RKO (cell line): Measurements from ENCODE around the gene CAD.

Experiments used
- DNase-seq: peaks from one replicate; pipeline ENCODE4 v3.0.0-alpha.2; 2016; ENCODE audit warnings: low spot score

The CAD gene

DNA sequence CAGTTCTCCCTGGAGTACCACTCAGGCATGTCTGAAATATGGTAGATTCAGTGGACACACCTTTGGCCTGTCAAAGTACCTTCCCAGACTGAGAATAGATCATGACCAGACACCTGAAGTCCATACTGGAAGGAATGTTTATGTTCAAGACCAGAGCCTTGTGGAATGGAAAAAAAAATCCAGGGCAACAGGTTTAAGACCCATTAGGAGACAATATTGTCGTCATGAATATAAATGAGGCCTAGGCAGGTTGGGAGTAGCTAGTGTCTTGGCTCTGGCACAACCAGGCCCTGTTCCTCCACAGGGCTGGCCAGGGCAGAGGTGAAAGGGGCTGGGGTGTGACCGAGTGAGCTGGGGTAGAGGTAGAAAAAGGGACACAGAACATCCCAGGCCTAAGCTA lies 18.5 kb upstream of the CAD start:
- DNase-seq = no peak

DNA sequence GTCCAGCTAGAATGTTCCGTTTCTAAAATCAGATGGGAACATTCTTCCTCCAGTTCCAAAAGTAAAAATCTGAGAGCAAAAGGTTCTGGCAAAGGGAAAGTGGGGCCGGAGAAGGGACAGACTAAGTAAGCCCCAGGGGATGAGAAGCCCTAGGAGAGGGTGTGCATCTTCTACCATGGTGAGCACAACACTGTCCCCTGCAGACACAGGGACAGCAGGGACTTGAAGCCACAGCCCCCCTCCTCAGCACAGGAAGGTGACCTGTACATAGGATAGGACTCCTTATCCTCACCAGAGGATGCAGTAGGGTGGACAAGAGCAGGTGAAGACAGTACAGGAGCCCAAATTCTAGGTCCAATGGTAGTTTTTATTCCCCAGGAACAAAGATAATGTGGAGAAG lies 17.9 kb upstream of the CAD start:
- DNase-seq = no peak

DNA sequence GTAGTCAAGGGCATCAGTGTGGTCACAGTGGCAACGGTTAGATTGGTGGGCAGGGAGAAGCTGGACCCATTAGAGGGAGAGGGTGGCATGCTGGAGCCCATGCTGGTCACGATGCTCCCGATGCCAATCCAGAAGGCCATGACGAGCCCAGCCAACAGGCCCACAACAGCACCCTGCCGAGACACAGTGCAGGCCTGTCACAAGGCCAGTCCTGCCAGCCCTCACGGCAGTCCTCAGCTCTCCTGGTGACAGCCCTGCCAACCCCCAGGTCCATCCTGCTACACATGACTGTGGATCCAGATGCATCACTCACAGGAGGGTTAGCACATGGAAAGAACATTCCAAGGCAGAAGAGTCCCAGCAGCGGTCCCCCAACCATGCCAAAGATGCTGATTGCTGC lies 15.5 kb upstream of the CAD start:
- DNase-seq = no peak

DNA sequence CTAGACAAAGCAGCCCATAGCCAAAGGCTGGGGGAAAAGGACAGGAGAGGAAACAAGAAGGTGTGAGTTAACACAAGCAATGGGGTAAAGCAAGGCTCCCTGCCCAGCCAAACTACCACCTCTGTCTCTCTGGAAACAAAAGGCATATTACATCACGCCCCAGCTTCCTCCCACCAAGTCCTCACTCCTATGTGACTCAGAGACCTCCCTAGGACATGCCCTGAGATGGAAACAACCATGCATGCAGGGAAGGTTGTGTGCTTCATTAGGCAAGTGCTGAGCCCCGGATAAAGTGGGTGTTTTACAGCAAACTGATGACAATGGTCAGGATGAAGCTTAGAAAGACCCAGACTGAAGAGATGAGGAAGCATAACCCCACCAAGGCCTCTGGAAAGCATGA lies 14.3 kb upstream of the CAD start:
- no peak for DNase-seq

DNA sequence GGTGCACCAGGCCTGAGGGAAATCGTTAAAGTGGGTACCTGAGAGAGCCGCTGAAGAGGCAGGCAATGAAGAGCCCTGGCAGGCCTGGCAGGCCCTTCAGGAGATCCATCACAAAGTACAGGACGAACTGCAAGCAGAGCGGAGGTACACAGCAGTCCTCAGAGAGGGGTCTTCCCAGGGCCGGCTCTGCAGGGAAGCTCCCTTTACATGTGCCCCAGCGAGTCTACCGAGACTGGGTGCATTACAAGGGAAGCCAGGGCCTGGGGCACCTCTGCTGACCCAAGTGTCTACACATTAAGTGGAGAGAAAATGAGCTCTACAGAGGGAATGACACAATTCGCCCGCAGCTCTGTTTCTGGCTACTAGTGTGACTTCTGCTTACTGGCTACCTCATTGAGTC lies 13.4 kb upstream of the CAD start:
- DNase-seq = no peak

DNA sequence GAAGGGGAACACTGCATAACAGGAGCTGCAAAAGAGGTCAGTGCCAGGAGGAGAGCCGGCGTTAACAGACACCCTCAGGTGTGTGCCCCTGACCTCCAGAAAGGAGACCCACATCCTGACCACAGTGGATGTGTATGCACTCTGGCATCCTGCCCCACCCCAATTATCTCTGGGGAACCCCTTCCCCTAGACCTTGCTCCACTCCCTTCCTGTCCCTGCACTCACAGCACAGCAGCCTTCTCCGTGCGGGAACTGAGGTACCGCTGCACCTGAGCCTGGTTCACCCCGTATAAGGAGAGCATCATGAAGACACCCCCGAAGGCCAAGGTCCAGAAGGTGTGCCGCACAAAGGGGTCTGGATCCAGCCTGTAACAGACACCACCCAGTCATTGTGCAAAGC lies 12.6 kb upstream of the CAD start:
- DNase-seq = no peak

DNA sequence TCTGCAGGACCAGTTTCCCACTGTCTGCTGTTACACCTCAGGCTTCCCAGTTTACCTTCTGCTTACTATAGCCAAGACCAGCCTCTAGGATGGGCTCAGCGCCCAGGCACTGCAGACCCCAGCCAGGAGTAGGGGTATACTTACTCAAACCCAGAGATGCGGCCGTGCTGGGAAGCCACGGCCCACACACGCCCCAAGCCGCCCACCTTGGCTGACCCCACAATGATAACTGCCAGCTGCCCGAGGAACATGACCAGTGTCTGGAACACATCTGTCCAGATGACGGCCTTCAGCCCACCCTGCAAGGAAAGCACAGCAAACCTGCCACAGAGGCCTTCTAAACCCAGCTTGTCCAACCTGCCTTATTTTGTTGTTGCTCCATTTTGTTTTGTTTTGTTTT lies 12.0 kb upstream of the CAD start:
- no peak for DNase-seq

DNA sequence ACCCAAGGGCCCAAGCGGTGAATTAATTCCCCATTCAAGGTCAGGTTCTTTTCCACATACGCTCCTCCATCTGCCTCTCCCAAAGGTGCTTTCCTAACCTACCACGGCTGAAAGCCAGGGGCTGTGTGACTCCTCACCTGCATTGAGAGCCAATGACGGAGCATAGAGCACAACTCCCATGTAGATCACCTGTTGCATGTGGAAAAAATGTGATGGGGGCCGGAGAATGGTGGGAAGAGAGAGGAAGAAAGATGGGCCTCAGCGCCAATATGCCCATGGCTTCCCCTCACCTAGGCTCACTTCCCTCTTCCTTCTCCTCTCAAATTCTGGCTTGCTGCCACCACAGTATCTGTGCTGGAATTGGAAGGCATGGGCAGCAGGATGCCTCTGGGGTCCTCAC lies 10.8 kb upstream of the CAD start:
- no peak for DNase-seq

DNA sequence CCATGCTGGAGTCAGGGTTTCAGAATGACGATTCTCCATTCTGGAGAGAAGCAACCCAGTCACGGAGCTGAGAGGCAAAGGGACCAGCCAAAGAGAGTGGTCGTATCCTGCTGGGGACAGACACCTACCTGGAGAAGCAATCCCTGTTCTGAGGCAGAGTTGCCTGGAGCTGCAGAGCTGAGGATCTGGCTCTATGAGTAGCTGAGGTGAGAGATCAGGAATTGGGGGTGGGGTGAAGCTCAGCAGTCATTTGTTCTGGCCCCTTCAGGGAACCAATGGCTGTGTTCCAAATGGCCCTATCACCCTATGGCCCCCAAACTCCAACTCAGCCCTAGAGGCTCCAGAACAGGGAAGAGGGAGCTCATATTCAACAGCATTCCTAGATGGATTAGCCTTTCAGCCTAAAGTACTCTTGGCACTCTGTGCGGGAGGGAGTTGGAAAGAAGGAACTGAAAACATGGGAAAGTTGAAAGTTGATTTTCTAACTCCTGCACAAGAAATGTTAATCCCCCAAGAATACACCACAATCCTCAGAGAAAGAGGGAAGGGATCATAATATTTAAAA lies 8.6 kb upstream of the CAD start:
- no peak for DNase-seq

DNA sequence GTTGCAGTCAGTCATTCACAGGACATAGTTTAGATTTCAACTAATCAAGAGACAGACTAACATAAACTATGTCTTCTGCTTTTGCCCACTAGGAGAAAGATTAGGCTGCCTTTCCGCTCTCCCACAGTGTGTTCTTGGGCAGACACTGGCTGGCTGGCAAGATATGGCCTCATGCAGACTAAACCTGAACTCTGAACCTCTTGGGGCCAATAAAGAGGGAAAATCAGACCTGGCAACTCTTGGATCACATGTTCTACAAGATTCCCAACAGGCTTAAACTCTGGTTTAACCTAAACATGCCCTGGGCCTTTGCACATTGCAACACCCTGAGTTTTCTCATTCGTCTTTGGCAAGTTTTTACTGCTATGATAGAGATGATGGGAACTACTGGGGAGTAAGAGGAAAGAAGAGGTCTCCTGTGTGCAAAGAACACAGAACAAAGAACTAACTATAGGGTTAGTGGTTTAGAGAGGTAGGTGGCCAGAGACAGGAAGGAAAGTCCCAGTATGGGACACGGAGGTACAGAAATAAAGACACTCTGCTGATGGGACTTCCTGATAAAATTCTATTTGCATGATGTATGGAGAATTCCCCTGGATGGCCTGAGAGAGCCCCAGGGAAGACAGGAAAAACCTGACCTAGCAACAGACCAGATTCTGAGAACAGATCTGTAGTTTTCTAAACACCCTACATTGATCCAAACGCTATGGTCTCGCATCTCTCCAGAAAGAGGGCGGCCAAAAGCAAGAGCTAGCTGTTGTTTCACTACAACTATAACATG lies 7.4 kb upstream of the CAD start:
- peak; percentile 27 for DNase-seq

DNA sequence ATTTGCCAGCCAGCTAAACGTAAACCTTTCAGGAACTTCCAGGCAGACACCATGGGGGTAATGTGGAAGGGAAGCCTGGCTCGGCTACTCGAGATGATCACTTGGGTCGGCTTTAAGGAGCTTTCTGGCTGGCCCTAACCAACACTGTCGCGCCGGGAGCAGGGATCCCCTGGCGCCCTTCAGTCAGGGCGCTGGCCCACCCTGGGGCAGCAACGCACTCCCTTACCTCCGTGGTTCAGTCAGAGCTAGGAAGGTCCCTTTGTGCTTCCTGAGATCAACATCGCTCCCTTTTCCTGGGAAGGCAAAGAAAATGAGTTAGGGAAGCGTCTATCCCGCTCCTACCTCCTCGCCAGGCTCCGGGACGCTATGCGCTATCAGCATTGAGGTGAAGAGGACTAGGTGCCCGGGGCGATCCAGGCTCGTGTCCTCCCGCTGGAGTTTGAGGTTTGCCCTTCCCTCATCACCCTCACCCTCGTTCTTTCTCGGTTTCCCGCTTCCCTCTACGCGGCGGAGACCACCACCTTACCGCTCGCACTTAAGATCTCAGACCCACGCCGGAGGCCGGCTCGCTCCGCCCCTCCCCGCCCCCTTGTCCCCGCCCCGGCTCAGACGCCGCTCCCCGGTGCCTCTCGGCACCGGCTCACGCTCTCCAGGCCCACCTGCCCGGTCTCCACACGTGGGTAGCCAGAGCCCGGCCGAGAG lies 5.8 kb upstream of the CAD start:
- peak; percentile 49 for DNase-seq

DNA sequence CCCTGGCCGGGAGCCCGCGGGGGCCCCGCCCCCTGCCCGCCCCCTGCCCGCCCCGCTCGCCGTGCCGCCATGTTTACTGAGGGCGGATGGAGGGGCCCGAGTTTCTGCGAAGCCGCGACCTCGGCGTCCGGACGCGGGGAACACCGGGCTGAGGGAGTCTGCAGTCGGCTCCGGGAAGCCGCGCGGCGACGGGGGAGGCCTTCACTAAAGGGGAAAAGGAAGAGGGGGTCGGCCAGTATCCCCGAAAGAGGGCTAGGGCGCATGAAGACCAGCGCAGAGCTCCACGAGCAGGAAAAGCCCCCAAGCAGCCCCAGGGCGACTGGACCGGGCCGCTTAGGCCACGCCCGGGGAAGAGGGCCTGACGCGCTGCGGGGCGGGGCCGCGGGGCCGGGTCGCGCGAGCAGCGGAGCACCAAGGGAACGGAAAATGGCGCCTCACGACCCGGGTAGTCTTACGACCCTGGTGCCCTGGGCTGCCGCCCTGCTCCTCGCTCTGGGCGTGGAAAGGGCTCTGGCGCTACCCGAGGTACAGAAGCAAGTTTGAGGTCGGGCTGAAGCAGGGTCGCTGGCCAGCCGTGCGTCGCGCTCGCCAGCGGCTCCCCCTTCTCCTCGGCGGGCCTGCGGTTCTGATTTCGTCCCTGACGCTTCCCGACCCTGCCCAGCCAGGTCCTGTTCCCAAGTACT lies 5.1 kb upstream of the CAD start, which contains the start of the genes ATRAID and SLC5A6:
TSS of gene ATRAID (plus strand) at position 99 of the 683 bp plus-strand sequence. CDS start at position 427, 328 bp downstream.
TSS of gene SLC5A6 (minus strand) at position 326 of the 683 bp plus-strand sequence. CDS start 4,618 bp downstream, outside the sequence.
- peak; percentile 87 for DNase-seq

DNA sequence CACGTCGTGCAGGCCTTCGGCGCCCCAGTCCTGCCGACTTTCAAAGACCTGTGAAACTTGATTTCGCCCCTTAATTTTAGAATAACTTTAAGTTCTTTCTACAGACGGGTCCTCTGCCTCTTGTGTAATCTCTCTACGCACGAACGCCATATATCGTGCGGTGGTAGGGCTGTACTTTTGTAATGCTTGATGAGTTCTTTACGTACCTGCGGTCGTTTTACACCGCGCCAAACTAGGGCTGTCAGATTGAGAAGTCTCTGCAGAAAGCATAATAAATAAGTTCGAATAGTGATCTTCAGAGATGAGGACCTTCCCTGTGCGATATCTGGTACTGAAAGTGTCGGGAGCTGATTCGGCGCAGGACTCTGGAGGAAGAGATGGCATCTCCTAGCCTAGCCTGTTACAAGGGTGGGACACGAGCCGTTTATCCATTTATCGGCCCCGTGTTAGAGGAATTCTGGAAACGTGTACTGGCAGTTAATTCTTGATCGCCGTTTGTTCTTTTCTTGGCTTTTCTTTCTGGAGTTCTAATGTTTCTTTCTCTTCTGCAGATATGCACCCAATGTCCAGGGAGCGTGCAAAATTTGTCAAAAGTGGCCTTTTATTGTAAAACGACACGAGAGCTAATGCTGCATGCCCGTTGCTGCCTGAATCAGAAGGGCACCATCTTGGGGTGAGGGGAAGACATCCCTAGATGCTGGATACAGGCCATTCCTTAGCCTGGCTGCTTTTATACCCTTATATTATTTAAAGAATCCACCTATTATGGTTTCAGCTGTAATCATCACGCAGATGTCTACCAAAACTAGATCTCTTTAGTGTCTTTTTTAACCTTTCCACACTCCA lies 4.3 kb upstream of the CAD start:
- DNase-seq = peak; percentile 50

DNA sequence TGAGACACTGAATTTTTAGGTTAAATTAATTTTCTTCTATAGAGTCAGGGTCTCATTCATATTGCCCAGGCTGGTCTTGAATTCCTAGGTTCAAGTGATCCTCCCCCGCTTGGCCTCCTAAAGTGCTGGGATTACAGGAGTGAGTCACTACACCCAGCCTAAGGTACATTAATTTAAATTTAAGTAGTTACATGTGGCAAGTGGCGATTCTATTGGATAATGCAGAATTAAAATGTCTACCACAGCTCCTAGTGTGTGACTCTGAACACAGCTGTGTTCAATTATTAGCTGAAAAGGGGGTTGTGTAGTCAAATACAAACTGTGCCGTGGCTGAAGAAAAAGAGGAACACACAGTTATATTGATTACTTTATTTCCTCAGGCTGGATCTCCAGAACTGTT lies 2.2 kb upstream of the CAD start:
- DNase-seq = no peak

DNA sequence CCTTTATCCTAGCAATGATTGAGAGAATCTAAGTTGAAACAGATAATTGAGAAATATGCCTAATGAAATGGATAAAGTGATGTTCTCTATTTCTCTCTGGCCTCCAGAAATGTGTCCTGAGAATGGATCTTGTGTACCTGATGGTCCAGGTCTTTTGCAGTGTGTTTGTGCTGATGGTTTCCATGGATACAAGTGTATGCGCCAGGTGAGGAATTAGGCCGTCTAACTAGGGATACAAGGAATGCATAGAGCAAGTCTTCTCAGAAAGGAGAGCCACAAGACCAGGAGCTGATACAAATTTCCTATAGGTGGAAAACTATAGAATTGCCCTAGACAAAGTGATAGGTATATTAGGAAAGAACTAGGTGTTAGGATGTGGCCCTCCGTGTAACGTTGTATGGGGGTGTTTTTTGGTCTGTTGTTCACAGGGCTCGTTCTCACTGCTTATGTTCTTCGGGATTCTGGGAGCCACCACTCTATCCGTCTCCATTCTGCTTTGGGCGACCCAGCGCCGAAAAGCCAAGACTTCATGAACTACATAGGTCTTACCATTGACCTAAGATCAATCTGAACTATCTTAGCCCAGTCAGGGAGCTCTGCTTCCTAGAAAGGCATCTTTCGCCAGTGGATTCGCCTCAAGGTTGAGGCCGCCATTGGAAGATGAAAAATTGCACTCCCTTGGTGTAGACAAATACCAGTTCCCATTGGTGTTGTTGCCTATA lies 592 bp upstream of the CAD start:
- no peak for DNase-seq

DNA sequence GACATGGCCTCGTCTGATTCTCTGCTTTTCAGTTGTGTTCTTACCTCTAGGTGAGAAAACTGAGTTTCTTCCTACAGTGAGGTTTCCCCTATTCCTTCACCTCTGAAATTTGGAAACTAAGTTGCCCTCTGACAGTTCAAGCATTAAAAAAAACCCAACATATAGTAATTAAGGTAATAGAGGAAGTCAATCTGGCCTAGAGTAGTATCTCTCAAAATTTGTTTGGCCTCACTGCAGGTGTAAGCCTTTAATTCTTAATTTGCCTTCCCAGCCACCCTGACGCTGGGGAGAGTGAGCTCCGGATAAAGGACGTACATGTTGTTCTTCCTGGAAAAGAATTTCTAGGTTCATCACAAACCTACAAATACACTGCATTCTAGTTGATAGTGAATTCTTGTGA lies 1.4 kb downstream of the CAD start:
- no peak for DNase-seq

DNA sequence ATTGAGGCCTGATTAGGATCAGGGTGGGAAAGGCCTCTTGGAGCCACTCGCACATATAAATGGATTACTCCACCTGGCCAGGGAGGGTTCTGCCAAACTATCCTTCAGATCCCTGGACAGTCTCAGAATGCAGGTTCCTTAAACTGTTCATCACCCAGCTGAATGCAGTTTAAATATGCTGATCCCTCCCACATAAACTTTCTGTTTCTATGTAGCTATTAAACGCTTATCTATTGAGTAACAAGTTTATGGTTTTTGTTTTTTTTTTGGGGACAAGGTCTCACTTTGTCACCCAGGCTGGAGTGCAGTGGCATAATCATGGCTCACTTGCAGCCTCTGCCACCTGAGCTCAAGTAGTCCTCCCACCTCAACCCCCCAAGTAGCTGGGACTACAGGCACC lies 1.9 kb downstream of the CAD start:
- no peak for DNase-seq

DNA sequence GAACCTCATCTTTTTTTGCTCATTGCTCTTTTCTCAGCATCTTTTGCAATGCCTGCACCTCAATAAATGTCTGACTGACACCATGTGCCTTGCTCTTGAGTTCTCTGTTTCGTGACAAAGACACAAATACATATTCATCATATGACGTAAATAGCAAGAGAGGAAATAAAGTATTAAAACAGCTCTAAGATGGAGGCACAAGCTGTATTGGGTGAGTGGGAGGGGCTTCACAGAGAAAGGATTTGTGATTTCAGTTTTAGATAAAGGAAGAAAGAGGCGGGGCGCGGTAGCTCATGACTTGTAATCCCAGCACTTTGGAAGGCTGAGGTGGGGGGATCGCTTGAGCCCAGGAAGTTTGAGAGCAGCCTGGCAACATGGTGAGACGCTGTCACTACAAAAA lies 2.9 kb downstream of the CAD start:
- no peak for DNase-seq

DNA sequence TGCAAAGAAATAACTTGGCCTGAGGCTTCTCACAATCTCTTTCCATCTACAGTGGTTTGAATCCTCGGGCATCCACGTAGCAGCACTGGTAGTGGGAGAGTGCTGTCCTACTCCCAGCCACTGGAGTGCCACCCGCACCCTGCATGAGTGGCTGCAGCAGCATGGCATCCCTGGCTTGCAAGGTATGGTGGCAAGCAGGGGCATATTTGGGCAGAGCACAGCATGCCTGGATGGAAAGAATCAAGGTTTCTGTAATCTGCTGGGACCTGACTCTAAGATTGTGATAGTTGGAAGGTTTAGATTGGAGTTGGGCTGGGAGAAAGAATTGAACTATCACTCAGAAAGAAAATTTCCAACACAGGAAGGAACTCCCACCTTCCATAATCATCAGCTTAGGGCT lies 4.0 kb downstream of the CAD start:
- no peak for DNase-seq

DNA sequence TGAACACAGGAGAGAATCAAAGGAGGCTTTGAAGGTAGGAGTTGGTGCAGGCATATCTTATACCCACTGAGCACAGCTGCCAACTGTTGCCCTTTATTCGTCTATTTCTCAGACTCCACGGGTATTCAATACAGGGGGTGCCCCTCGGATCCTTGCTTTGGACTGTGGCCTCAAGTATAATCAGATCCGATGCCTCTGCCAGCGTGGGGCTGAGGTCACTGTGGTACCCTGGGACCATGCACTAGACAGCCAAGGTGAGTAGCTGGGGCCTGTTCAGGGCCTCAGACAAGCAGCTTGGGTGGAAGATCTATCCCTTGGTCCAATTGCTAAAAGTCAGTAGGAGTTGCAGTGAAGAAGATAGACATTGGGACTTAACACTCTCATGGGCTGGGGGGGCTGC lies 5.2 kb downstream of the CAD start:
- no peak for DNase-seq

DNA sequence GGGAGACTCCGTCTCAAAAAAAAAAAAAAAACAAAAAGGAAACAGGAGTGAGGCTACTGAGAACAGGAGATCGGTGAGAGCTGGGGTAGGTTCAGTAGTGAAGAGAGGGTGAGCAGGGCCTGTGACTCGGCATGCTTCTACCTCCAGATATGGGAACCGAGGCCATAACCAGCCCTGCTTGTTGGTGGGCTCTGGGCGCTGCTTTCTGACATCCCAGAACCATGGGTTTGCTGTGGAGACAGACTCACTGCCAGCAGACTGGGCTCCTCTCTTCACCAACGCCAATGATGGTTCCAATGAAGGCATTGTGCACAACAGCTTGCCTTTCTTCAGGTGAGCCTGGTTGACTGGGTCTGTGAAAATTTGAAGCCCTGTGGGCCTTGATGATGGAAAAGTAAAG lies 6.2 kb downstream of the CAD start:
- no peak for DNase-seq
